Endothelial cell of umbilical vein (primary cell): ENCODE measurements around the gene TEKT1.

Experiments
- GATA2 ChIP-seq: IDR thresholded peaks from 2 replicates; pipeline ENCODE4 v1.7.0; 2011; ENCODE audit warnings: low read depth, mild to moderate bottlenecking, moderate library complexity, mixed read lengths, low read length; ENCODE audit not compliant: insufficient read length, insufficient read depth
- TF ChIP-seq, protein P1 (sequence below), 2 donors: IDR thresholded peaks; 1 replicate in 1 of 2; 2 replicates in 1 of 2; pipeline ENCODE4 v1.5.1; 2011; ENCODE audit warnings: low read length in 2 of 2, mild to moderate bottlenecking in 2 of 2, moderate library complexity in 2 of 2, control low read depth in 1 of 2, inconsistent platforms in 1 of 2, low read depth in 1 of 2; ENCODE audit not compliant: insufficient read depth in 1 of 2; ENCODE audit errors: extremely low read depth in 1 of 2

DNA sequence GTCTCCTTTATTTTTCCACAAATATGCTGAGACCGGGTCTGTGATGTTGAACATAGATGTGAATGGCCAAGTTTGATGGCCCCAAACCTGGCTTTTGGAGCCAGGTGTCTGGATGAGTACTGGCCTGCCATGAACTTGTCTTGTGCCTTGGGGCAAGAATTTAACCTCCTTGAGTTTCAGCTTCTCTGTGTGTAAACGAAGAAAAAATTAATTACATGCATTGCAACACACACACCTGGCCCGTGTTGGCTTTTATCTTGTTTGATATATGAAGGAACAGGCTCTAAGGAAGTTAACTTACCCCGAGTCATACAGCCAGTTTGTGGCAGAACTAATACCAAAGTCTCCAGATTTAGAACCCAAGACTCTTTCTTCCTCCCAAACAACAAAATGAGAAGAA lies 42.4 kb downstream of the TEKT1 start:
- no peak for TF ChIP-seq GATA2
- TF ChIP-seq, protein P1, sequence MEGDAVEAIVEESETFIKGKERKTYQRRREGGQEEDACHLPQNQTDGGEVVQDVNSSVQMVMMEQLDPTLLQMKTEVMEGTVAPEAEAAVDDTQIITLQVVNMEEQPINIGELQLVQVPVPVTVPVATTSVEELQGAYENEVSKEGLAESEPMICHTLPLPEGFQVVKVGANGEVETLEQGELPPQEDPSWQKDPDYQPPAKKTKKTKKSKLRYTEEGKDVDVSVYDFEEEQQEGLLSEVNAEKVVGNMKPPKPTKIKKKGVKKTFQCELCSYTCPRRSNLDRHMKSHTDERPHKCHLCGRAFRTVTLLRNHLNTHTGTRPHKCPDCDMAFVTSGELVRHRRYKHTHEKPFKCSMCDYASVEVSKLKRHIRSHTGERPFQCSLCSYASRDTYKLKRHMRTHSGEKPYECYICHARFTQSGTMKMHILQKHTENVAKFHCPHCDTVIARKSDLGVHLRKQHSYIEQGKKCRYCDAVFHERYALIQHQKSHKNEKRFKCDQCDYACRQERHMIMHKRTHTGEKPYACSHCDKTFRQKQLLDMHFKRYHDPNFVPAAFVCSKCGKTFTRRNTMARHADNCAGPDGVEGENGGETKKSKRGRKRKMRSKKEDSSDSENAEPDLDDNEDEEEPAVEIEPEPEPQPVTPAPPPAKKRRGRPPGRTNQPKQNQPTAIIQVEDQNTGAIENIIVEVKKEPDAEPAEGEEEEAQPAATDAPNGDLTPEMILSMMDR (IDR thresholded peaks at IDR 0.05; ENCODE audit: extremely low read depth in 1 of 2, insufficient read depth in 1 of 2, low read depth in 1 of 2, low read length in 2 of 2) = no peak
